PC-9 (cell line): ENCODE data around the gene FOXN3. TPM values are rescaled to one million over a fixed set of nuclear protein-coding genes. Genes with fewer than 3 reads are reported as not detected.

Source experiments
- BruUV-seq: library from RNA; stranded (reverse); fragments of 400-500 nt; replicated peaks from 2 replicates; lab custom pipeline; 2021; lab: Mats Ljungman, UMichigan
- CTCF ChIA-PET: fragments of 300-600 bp; sonication (Branson Sonifier 250); formaldehyde crosslinking; loops from one replicate; lab custom pipeline; 2022; ENCODE audit warnings: antibody characterized with exemption; lab: Charles Lee
- POLR2A ChIA-PET: fragments of 300-600 bp; sonication (Branson Sonifier 250); formaldehyde crosslinking; loops from one replicate; lab custom pipeline; 2022; ENCODE audit warnings: antibody characterized with exemption; ENCODE audit not compliant: unreplicated experiment; lab: Charles Lee
- DNase-seq, 2 experiments: peaks; one replicate each; pipeline versions ENCODE4 v3.0.0 to v3.0.0-alpha.2; 2015 to 2022; ENCODE audit warnings: mixed read lengths in 1 of 2
- H2AFZ ChIP-seq: fragments of 200-600 bp; sonication (generic); 2 replicates; pipeline ENCODE4 v1.8.1; 2017; ENCODE audit warnings: antibody characterized with exemption
- H3F3A ChIP-seq: fragments of 200-600 bp; sonication (generic); 2 replicates; pipeline ENCODE4 v1.8.1; 2017; ENCODE audit warnings: antibody characterized with exemption, mild to moderate bottlenecking, low read depth; ENCODE audit not compliant: insufficient read depth
- H3K27ac ChIP-seq: fragments of 200-600 bp; sonication (generic); 2 replicates; pipeline ENCODE4 v1.6.1; 2016; ENCODE audit warnings: mixed run types
- H3K27me3 ChIP-seq: fragments of 200-600 bp; sonication (generic); 2 replicates; pipeline ENCODE4 v1.6.1; 2016; ENCODE audit warnings: low read depth, mixed run types; ENCODE audit not compliant: insufficient read depth
- H3K36me3 ChIP-seq: fragments of 200-600 bp; sonication (generic); 2 replicates; pipeline ENCODE4 v1.6.1; 2016; ENCODE audit warnings: low read depth, mixed run types
- H3K4me1 ChIP-seq: fragments of 200-600 bp; sonication (generic); replicated peaks from 2 replicates; pipeline ENCODE4 v1.6.1; 2016; ENCODE audit warnings: mixed run types; ENCODE audit not compliant: insufficient read depth
- H3K4me2 ChIP-seq: fragments of 200-600 bp; sonication (generic); 2 replicates; pipeline ENCODE4 v1.6.1; 2017; ENCODE audit warnings: mixed run types
- H3K4me3 ChIP-seq: fragments of 200-600 bp; sonication (generic); 2 replicates; pipeline ENCODE4 v1.6.1; 2016; ENCODE audit warnings: mixed run types
- H3K79me2 ChIP-seq: fragments of 200-600 bp; sonication (generic); 2 replicates; pipeline ENCODE4 v1.6.1; 2017; ENCODE audit warnings: low read depth, mixed run types
- H3K9me2 ChIP-seq: fragments of 200-600 bp; sonication (generic); 2 replicates; pipeline ENCODE4 v1.8.1; 2017; ENCODE audit warnings: mild to moderate bottlenecking; ENCODE audit not compliant: insufficient read depth
- H3K9me3 ChIP-seq: fragments of 200-600 bp; sonication (generic); 2 replicates; pipeline ENCODE4 v1.8.1; 2016; ENCODE audit warnings: low read depth; ENCODE audit not compliant: insufficient read depth
- H4K20me1 ChIP-seq: fragments of 200-600 bp; sonication (generic); 2 replicates; pipeline ENCODE4 v1.8.1; 2017; ENCODE audit not compliant: insufficient read depth
- CTCF ChIP-seq: fragments of 200-600 bp; sonication (generic); conservative IDR thresholded peaks from 2 replicates; pipeline ENCODE4 v1.6.1; 2017; ENCODE audit warnings: mixed run types, antibody characterized with exemption, mild to moderate bottlenecking, moderate library complexity
- EZH2 ChIP-seq: fragments of 200-600 bp; sonication (generic); IDR thresholded peaks from 2 replicates; pipeline ENCODE4 v1.8.0; 2017; ENCODE audit warnings: antibody characterized with exemption, low read depth
- intact Hi-C: fragments of 100-400 bp; cut with micrococcal nuclease; formaldehyde crosslinking; loops from one replicate; pipeline ENCODE4 v1.10.0; 2022; ENCODE audit not compliant: unreplicated experiment
- total RNA-seq: library from RNA; stranded (reverse); gene quantifications from 2 replicates; pipeline ENCODE4 v1.2.3, GENCODE V29; 2021

FOXN3 gene
- total RNA-seq, 1 experiment from 2014 or later = 4.2 TPM

- H3K4me2 ChIP-seq = no peak overlapping the region
- DNase-seq = no peak
- no peak overlapping the region for H2AFZ ChIP-seq
- H3K9me2 ChIP-seq = no peaks in the 10 kb centered on the region
- no peaks in the 10 kb centered on the region for H3K79me2 ChIP-seq
- 0 out of 2 replicates have a peak, but pooled peaks cover 7% of the 10 kb centered on the region for H3K27me3 ChIP-seq
- no peaks in the 10 kb centered on the region for H3K4me1 ChIP-seq
- BruUV-seq = no TSS peak
- POLR2A ChIA-PET = no interaction called here
- no peak overlapping the region for H3K4me3 ChIP-seq
- intact Hi-C loops = loop anchor here (10.0 kb wide), 1 partner anchor 271 kb away; no protein-coding TSS in a partner anchor
- H3K9me3 ChIP-seq = no peaks in the 10 kb centered on the region
- no peaks in the 10 kb centered on the region for H3K36me3 ChIP-seq
- no peaks in the 10 kb centered on the region for H3F3A ChIP-seq
- CTCF ChIA-PET = no interaction called here
- H3K27ac ChIP-seq = no peak overlapping the region
- no peaks in the 10 kb centered on the region for H4K20me1 ChIP-seq
- TF ChIP-seq EZH2 = no peak
- TF ChIP-seq CTCF = no peak
These were observed 101.3 kb downstream of the FOXN3 start for GRCh38 chr14:89315493-89316470.

DNA sequence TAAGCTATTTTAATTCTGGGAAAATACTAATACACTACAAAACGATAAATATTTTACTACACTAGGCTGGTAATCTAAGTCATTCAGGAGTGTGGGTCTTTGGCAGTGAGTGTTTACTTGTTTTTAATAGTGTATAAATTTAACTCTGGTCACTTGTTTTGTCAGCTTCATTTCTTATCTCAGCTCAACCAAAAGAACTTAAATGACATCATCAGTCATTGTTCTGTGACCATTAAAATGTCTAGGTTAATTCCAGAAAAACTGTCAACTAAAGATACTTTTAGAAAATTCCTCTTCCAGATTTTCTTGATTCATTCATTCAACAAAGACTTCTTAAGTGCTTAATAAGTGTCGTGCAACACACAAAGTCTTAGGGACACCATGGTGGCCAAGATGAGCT, 102.8 kb downstream of the FOXN3 start:
- Histone ChIP-seq H3K27ac (no peak overlapping the region), H3K9me3 (no peaks in the 10 kb centered on the region), H3K79me2 (no peaks in the 10 kb centered on the region), H2AFZ (no peak overlapping the region), H3F3A (no peaks in the 10 kb centered on the region), H3K27me3 (0 out of 2 replicates have a peak, but pooled peaks cover 11% of the 10 kb centered on the region), H3K4me2 (no peak overlapping the region), H4K20me1 (no peaks in the 10 kb centered on the region), H3K4me1 (no peaks in the 10 kb centered on the region), H3K9me2 (no peaks in the 10 kb centered on the region), H3K4me3 (no peak overlapping the region), H3K36me3 (no peaks in the 10 kb centered on the region)
- intact Hi-C loops = loop anchor here (10.0 kb wide), 1 partner anchor 269 kb away; no protein-coding TSS in a partner anchor
- TF ChIP-seq EZH2 (no peak), CTCF (no peak)
- BruUV-seq = no TSS peak
- DNase-seq = no peak
- POLR2A ChIA-PET = no interaction called here
- CTCF ChIA-PET = no interaction called here

DNA sequence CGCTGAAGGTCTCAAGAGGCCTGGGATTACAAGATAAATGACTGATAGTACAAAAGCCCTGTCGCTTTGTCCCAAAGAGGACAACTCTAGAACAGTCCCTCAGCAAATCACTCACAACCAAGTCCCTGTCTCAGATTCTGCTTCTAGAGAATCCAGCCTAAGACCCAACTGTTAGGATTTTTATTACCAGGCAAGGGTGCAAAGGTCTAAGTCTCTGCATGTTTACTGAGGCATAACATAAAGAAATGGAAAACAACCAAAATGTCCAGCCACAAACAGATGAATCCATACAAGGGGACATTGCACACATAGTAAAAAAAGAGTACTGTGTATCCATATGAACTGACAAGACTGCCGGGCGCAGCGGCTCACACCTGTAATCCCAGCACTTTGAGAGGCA, 104.1 kb downstream of the FOXN3 start:
- TF ChIP-seq EZH2 (no peak), CTCF (no peak)
- Histone ChIP-seq H3K27me3 (peaks cover 20% of the 10 kb centered on the region; the same call in 1 of the 2 replicates), H3K79me2 (no peaks in the 10 kb centered on the region), H4K20me1 (no peaks in the 10 kb centered on the region), H3K4me1 (no peaks in the 10 kb centered on the region), H3K36me3 (no peaks in the 10 kb centered on the region), H3K27ac (no peak overlapping the region), H3F3A (no peaks in the 10 kb centered on the region), H3K4me2 (no peak overlapping the region), H2AFZ (no peak overlapping the region), H3K9me3 (no peaks in the 10 kb centered on the region), H3K9me2 (no peaks in the 10 kb centered on the region), H3K4me3 (no peak overlapping the region)
- no TSS peak for BruUV-seq
- intact Hi-C loops = loop anchor here (10.0 kb wide), 1 partner anchor 268 kb away; no protein-coding TSS in a partner anchor
- POLR2A ChIA-PET = no interaction called here
- no peak for DNase-seq
- CTCF ChIA-PET = no interaction called here
